Measurements from ENCODE around the gene TTC28. TPM values are rescaled to one million over a fixed set of nuclear protein-coding genes. Genes with fewer than 3 reads are reported as not detected.

TTC28 gene
- total RNA-seq, 1 donor: 19.7 TPM

DNA sequence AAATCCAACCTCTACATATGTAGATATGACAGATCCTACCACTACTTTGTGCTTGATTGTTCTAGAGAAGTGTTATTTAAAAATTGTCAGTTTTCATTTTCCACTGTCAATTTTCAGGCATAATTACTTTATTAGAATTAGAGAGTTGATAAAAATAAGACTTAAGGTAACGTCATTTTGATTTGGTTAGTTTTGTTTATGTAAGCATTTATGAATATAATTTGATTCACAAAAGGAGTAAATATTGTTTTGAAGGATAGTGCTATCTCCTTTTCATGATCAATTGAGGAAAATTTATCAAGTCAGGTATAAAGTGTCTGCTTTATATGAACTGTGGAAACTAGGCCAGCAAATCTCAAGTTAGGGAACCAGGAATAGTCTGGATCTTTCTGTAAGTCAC, 718.0 kb downstream of the TTC28 start:
- no peak for DNase-seq (ENCODE audit: low read depth in 2 of 3, low spot score in 2 of 3)

DNA sequence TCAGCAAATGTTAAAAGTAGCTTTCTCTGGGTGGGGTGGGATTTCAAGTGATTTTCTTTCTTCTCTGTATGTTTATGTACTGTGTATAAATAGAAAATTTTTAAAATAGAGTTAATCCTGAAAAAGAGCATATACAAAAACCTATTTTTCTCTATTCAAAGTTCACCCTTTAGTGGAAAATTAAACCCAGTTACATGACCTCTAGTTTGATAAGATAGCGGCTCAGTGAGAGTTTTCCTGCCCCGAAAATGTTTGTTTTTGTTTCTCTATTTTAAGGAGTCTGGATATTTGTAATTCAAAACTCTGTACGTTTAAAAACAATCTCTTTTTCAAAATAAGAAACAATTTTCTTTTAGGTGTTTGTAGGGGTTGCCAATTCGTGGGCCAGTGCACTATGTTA, 718.5 kb downstream of the TTC28 start:
- no peak for DNase-seq (ENCODE audit: low read depth in 2 of 3, low spot score in 2 of 3)

DNA sequence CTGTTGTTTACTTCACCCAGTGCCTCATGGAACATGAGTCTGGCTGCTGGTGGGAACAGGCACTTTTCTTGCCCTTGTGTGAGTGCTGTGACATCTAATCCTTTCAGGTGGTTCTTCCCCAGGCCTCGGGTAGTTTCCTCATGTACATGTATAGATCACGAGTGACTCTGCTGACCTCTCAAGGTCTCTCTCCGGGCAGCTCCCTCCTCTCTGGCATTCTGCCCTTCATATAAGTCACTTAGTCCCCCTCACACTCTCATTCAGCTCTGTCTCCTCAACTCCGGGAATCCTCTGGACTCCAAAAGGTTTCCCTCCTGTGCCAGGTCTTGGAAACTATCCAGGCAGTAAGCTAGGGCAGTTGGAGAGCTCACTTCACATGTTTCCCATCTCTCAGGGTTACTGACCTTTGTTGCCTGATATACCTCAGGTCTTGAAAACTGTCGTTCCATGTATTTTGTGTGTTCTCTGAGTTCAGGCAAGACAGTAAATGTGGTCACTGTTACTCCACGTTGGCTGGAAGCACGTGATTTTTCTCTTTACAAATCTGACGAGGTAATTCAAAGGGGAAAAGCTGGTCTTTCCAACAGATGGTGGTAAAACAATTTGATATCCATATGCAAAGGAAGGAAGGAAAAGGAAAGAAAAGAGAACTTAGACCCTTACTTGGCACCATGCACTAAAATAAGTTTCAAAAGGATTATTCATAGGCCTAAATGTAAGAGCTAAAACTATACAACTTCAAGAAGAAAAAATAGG, 720.1 kb downstream of the TTC28 start:
- no peak for DNase-seq (ENCODE audit: low read depth in 2 of 3, low spot score in 2 of 3)

DNA sequence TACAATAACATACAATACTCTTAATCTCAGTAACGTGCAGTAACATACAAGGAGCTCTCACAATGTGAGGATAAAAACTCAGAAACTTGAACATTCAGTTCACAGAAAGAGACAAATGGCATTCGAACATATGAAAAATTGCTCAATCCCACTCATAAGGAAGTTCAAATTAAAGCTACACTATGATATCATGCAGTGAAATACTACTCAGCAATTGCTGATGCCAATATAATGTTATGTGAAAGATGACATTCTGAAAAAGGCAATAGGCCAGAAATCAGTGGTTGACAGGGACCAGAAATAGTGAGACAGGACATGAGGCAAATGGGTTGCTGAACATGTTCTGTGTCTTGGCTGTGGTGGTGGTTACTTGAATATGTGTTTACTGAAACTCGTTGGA, 726.9 kb downstream of the TTC28 start:
- DNase-seq (ENCODE audit: low read depth in 2 of 3, low spot score in 2 of 3): no peak

DNA sequence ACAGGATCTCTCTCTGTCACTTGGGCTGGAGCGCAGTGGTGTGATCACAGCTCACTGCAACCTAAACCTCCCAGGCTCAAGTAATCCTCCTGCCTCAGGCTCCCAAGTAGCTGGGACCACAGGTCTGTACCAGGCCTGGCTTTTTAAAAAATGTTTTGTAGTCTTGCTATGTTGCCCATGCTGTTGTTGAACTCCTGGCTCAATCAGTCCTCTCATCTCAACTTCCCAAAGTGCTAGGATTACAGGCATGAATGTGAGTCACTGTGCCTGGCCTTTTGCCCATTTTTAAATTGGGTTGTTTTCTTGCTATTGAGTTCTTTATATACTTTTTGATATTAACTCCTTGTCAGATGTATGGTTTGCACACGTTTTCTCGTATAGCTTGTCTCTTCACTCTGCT, 727.5 kb downstream of the TTC28 start:
- peak in 2 of 3 donors; percentile 3 to 5 for DNase-seq (ENCODE audit: low read depth in 2 of 3, low spot score in 2 of 3)

DNA sequence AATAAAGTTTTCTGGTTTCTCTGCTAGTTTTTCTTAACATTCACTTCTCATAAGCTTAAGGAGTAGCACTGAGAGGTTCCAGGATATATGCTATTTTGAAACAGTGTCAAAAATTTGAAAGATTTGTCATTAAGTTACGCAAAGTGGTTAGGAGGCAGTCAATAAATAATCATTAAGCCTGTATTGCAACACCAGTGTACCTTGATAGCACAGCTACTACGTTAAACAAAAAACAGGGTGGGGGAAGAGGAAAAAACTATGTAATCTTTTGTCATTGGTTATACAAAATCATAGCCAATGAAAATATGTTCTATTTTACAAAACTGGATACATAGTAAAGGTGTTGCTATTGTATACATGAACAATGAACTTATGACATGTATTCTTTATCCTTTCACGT, 730.2 kb downstream of the TTC28 start:
- no peak for DNase-seq (ENCODE audit: low read depth in 2 of 3, low spot score in 2 of 3)

DNA sequence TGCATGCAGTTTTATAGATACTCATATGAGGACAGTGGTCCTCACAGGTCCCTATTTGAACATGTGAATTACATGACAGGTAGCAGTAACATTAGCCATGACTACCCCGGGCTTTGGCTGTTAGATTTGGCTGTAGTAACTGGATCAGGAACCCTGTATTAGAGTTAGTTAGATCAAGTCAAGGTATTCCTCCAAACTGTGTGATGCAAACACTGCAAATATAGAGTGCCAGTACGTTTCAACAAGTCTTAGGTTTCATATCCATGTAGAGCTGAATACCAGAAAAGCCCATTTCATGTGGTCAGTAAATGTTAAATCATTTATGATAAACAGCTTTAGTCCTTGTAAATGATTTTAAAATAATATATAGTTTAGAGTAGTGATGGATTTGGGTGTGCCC, 731.1 kb downstream of the TTC28 start:
- DNase-seq (ENCODE audit: low read depth in 2 of 3, low spot score in 2 of 3): no peak

DNA sequence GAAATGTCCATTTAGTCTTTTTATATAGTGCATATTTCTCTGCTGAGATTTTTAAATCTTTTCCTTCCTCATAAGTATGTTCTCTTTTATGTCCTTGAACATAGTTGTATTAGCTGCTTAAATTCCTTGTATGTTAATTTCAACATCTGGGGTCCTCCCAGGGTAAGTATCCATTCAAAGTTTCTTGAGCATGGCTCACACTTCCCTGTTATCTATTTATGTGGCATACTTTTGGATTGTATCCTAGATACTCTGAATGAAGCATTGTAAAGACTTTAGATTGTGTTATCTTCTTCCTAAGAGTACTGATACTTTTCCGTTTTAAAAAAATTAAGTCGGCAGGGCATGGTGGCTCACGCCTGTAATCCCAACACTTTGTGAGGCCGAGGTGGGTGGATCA, 732.2 kb downstream of the TTC28 start:
- no peak for DNase-seq (ENCODE audit: low read depth in 2 of 3, low spot score in 2 of 3)

DNA sequence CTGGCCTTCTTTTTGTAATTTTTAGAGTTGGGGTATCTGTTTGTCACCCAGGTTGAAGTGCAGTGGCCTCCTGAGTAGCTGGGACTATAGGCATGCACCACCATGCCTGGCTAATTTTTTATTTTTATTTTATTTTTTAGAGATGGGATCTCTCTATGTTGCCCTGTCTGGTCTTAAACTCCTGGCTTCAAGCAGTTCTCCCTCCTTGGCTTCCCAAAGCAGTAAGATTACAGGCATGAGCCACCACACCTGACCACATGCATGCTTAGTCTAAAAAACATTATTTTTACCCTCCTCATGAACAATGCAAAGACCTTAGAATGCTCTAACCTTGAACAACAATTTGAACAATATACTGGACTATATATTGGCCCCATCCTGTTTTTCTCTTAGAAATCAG, 738.5 kb downstream of the TTC28 start:
- no peak for DNase-seq (ENCODE audit: low read depth in 2 of 3, low spot score in 2 of 3)

DNA sequence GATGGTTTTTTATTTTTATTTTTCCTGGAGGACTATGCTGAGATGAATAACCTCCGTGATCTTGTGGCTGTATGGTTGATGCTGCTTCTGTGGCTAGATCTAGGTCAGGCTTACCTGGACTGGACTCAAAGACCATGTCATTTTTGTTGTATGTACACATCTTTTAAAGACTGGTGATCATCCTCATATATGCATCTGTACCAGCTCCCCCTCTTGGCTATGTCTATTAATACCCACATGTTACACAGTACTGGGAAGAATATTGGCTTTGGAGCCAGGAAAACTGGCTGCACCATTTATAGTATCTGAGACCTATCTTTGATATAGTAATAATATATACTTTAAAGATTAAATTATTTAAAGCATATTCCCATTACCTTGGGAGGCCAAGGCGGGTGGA, 742.2 kb downstream of the TTC28 start:
- no peak for DNase-seq (ENCODE audit: low read depth in 2 of 3, low spot score in 2 of 3)

DNA sequence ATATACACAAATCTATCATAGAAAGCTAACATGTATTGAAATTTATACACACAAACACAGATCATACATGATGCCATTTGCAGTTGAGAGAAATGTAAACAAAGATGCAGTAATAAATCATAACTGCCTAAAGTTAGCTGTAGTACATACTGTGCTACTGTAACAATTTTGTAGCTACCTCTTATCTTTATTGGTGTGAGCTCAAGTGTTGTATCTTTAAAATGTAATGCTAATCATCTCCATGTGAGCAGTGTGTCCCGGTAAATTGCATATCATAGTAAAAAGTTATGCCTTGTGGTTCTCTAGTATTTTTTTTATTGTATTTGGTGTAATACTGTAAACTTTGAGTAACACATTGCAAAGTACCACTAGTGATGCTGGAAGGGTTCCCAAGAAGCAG, 743.7 kb downstream of the TTC28 start:
- DNase-seq (ENCODE audit: low read depth in 2 of 3, low spot score in 2 of 3): no peak

DNA sequence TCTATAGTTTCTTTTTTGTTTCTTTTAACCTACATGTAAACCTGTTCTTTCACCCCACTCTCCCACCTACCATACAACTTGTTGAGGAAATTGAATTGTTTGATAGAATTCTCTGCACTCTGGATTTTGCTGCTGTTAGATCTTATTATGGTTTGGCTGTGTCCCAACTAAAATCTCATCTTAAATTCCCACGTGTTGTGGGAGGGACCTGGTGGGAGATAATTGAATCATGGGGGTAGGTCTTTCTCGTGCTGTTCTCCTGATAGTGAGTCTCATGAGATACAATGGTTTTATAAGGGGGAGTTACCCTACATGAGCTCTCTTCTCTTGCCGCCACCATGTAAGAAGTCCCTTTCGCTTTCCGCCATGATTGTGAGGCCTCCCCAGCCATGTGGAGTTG, 745.6 kb downstream of the TTC28 start:
- no peak for DNase-seq (ENCODE audit: low read depth in 2 of 3, low spot score in 2 of 3)

DNA sequence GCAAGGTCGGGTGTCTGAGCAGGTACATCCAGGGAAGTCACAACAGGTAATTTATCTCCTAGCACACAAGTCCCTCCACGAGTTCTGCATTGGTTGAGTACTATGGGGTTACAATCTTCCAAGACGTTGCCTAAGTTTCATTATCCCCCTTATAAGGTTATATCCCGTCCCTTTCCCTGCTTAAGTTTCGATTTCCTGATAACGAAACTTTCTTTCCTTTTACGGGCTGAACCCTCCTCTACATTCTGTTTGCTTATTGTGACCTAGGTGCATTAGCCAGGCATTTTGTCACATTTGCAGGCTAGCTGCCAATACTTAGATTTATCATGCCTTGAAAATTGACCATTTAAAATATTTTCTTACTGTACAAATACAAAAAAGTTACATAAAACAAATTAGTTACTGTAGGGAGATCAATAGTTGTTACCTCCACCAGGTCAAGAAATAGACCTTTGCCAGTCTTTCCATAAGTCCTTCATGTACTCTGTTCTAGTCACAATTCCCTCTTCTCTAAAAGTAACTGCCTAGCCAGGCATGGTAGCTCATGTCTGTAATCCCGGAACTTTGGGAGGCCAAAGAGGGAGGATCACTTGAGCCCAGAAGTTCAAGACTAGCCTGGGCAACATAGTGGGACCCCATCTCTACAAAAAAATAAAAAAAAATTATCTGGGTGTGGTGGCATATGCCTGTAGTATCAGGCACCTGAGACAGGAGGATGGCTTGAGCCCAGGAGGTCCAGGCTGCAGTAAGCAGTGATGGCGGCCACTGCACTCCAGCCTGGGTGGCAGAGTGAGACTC, 746.3 kb downstream of the TTC28 start:
- no peak for DNase-seq (ENCODE audit: low read depth in 2 of 3, low spot score in 2 of 3)

DNA sequence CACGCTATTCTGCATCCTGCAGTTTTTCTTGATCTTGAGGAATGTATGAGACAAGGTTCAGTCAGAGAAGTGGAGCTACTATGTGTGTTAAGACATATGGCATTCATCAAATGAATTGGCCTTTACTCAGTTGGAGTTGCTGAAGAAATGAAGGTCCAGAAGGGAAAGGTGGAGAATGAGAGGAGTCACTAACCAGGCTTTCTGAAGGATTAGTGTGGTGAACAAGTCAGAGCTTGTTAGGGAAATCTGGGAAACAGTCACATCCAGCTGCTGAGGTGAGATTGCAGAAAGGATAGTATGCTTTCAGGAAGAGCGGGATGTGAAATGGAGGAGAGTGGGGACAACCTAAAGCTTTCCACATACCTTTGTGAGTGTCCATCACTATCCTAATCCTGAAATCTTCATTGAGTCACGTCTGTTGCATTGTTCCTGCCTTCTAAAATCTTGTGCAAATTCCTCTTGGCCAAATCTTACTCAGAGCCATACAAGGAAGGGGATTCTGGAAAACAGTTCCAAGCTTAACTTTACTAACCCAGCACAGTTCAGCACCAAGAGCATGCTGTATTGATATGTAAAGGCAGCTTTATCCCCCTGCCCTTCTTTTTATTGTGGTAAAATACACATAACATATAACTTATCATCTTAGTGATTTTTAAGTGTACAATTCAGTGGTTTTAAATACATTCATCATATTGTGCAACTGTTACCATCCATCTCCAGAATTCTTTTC, 749.1 kb downstream of the TTC28 start:
- no peak for DNase-seq (ENCODE audit: low read depth in 2 of 3, low spot score in 2 of 3)

Small RNA genes lying within 50 kb of the gene (small RNA-seq; reads per million reads assigned to genes)
- gene MIR5739 (not detected), gene RF00019 (not detected), gene RF00150 (not detected), gene RF02200 (not detected), gene RN7SL162P (not detected)

Other genes with a start within 250 kb of the TTC28 start
- 15.3 TPM for gene CHEK2, start 62.0 kb upstream of the TTC28 start, total RNA-seq
- 11.3 TPM for gene HSCB, start 62.2 kb upstream of the TTC28 start, total RNA-seq
- 10.0 TPM for gene CCDC117, start 92.9 kb upstream of the TTC28 start, total RNA-seq
- gene XBP1, start 120.7 kb upstream of the TTC28 start, total RNA-seq: 329 TPM
- 3.2 TPM for gene ZNRF3, start 203.7 kb upstream of the TTC28 start, total RNA-seq

Measured in hematopoietic multipotent progenitor cell (in vitro differentiated cells).